GM12891 (cell line): ENCODE measurements around the gene IFT88.

ENCODE experiments used
- POLR2A ChIP-seq: IDR thresholded peaks from 2 replicates; pipeline ENCODE4 v1.6.1; 2011; ENCODE audit warnings: low read depth, low read length, control low read depth
- POLR2AphosphoS5 ChIP-seq: IDR thresholded peaks from 2 replicates; pipeline ENCODE4 v1.6.1; 2011; ENCODE audit warnings: low read depth, low read length, control low read depth
- POU2F2 ChIP-seq: IDR thresholded peaks from 2 replicates; pipeline ENCODE4 v1.6.1; 2011; ENCODE audit warnings: low read depth, mild to moderate bottlenecking, control low read depth, low read length, moderate library complexity
- TAF1 ChIP-seq: IDR thresholded peaks from 2 replicates; pipeline ENCODE4 v1.6.1; 2011; ENCODE audit warnings: low read depth, low read length, control low read depth

- no peak for TF ChIP-seq POLR2A
- TF ChIP-seq TAF1: no peak
- no peak for TF ChIP-seq POLR2AphosphoS5
- TF ChIP-seq POU2F2: no peak
Observed at GRCh38 chr13:20664351-20664750, 97.4 kb downstream of the IFT88 start.
